ENCODE measurements around the gene RXRB.

GRCh38 chr6:33160096-33160495 is 40.4 kb downstream of the RXRB start:
- TF ChIP-seq CTCF (IDR thresholded peaks at IDR 0.05; ENCODE audit: control extremely low read depth in 1 of 3, insufficient read depth in 1 of 3, low read depth in 1 of 3, low read length in 3 of 3) (no peak), YY1 (IDR thresholded peaks at IDR 0.05; ENCODE audit: low read depth, low read length) (no peak), ZNF274 (IDR thresholded peaks at IDR 0.05; ENCODE audit: borderline replicate concordance, extremely low read depth, low read length) (no peak), RAD21 (IDR thresholded peaks at IDR 0.05 in 1 of 2, conservative IDR thresholded peaks at IDR 0.05 in 1 of 2; ENCODE audit: low read depth in 2 of 2, low read length in 2 of 2) (no peak), POLR2A (IDR thresholded peaks at IDR 0.05; ENCODE audit: control extremely low read depth in 1 of 2, low read depth in 2 of 2, low read length in 2 of 2) (no peak), KDM5A (IDR thresholded peaks at IDR 0.05; ENCODE audit: low read length) (no peak), POLR2AphosphoS5 (IDR thresholded peaks at IDR 0.05; ENCODE audit: low read depth, low read length) (no peak), TEAD4 (IDR thresholded peaks at IDR 0.05; ENCODE audit: low read depth, low read length) (no peak), MAX (IDR thresholded peaks at IDR 0.05) (no peak), ATF2 (IDR thresholded peaks at IDR 0.05; ENCODE audit: low read length) (no peak), GABPA (IDR thresholded peaks at IDR 0.05; ENCODE audit: borderline replicate concordance, insufficient read depth, low read length) (no peak)

Measured in H1 (cell line).